ENCODE measurements around the gene DCST2.

DCST2 gene

DNA sequence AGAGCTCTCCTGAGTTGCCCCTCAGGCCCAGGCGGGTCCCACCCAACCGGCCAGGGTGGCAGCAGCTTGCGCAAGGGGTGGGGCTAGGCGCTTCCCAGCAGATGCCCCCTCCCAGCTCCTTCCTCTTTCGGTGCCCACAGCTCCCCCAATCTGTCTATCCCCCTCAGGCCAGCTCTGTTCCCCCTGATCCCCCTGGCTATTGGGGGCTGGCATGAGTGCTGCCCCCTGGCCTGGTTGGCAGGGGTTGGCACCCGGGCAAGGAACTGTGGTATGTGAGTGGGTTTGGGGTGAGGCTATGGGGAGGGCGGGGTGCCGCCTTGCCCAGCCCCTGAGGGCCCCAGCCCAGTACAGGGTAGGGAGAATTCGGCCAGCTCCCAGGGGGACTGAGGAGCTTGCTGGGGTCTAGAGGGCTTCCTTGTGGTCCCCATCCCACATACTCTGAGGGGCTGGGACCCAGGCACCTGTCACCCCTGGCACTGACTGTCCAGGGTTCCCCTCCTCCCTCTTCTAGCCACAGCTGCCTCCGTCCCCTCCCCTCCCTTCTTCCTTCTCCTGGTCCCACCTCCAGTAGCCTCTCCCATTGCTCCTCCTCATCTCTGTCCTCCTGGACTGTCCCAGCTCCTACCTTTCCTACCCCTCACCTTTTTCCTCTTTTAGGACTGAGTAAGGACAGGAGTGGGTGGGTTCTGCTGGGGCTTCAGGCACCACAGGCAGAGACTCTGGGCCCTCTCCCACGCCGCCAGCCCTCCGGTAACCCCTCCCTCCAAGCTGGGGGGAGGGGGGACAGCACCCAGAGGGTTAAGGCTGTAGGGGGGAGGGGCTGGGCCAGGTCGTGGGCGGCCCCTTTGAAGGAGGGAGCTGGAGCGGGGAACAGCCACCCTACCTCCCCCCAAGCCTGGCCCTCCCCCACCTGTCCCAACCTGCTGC is 25.3 kb downstream of the DCST2 start:
- DNase-seq: no peak

DNA sequence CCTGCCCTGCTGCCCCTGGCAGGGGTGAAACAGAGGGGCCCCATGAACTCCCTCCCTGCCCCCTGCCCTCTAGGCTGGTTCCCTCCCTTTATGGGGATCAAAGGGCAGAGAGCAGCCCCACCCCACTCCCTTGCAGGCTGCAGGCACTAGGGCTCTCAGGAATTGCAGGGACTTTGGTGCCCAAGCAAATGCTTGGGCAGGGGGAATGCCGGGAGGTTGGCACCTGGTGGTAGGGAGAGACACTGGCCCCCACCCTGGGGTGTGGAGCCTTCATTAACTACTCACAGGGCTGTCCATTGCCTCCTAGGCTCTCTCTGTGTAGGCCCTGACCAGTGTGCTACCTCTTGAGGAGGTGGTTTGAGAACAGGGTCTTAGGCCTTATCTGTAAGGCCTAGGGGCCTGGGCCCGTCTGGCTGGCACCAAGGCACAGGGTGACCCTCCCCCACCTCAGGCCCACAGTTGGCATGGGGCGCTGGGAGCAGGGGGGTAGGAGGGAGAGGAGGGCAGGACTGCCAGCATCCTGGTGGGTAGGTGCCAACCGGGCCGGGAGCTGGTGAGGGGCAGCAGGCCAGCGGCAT is 26.2 kb downstream of the DCST2 start:
- DNase-seq: no peak

DNA sequence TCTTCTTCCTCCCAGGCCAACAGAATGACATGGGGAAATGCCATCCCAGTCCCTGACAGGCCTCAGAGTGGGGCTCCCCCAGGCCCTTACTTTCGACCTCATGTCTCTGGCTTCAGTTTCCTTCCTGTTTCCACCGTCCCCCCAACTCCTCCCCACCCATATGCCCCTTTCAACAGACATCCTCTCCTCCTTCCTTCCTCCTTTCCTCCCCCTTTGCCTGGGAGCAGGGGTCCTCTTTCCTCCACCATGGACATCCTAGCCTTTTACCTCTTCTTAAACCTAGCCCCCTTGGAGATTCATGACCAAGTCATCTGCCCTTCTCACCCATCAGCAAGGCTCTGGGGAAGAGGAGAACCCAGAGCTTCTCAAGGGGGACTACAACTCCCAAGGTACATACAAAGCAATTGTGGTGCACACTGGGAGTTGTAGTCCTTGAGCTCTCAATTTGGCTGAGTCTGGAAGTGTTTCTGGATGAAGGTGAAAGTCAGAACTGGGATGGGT is 26.9 kb downstream of the DCST2 start:
- DNase-seq: peak; percentile 53

DNA sequence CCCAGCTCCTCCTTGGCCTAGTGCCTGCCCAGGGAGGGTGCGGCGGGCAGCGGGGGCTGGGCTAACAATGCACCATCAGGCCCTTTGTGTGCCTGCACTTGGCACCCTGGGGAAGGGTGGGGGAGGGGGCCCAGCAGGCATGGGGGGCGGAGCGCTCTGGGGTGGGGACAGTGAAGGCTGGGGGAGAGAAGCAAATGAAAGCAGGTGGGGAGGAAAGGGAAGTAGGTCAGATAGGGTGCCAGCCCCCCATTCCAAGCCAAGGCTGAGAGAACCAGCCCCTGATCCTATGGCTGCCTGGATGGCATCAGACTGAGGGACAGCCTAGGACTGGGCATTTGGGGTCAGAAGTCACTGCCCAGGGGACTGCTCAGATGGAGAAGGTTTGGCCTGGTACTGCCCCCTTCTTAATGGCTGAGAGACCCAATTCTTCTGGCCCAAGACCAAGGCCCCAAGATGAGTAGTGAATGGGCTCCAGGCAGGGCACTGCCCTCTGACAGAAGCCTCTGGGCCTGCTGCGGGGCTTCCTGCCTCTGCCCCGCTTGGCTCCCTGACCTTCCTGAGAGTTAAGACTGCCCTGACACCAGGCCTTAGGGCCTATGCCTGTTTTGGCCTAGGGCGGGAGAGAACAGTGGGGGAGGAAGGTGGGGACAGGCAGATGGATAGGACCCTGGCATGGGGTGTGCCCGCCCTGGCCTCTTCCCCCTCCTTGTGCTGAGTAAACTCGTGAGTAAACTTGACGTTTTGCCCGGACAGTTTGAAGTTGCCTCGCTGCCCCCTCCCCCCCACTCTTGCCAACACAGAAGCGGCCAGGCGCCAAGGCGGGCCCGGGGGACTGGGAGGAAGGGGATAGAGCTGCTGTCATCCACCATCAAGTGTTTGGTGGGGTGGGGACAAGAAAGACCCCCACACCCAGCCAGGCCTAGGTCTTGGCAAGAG is 28.2 kb downstream of the DCST2 start:
- no peak for DNase-seq

DNA sequence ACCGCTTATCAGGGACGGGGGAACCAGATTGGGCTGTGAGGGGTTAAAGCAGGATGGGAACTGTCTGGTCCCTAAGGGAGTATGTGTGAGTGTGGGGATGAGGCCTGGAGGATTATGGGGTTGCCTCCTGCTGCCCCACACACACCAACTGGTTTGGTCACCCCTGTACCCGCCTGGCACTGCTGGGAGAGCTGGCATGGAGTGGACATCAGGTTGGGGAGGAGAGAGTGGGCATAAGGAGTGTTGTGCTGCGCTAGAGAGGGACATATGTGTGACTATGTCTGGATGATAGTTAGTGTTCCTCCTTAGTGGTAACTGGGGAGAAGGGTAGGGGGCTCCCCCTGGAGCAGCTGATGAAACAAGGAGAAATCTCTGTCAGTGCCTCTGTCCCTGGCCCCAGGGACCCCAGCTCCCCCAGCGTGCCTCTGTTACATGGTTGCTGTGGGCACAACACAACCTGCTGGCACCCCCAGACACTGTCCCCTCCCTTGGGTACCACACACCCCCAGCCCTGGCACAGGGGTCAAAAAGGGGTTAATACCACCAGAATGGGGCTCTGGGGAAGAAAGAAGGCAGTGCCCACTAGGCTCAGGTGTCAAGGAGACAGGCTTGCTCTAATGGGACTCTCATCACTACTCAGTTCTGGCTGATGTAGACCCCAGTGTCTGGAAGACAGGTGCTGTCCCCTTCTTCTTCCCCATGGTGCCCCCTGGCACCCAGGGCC is 29.1 kb downstream of the DCST2 start:
- no peak for DNase-seq

DNA sequence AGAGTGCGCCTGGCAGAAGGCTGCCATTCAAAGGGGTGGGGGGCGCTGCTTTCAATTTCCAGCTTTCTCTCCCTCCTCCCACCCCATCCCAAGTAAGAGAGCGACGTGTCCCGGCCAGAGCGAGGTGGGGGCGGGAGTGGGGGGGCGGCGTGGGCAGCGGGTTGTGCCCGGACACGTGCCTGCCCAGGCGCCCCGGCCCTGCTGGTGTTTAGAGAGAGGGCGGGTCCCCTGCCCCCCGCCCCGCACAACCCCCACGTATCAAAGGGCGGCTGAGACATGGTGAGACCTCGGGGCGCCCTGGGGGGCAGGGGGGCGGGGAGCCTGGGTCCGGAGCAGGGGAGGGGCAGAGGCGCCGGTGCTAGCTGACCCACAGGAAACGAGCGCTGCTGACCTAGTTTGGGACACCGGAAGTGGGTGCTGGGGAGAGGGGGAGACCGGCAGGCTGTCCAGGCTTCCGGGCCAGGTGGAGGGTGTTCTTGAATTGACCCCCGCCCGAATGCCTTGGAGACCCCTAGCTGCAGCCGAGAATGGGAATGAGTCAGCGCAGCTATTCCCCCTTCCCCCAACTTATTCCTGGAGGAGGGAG is 29.7 kb downstream of the DCST2 start:
- no peak for DNase-seq

DNA sequence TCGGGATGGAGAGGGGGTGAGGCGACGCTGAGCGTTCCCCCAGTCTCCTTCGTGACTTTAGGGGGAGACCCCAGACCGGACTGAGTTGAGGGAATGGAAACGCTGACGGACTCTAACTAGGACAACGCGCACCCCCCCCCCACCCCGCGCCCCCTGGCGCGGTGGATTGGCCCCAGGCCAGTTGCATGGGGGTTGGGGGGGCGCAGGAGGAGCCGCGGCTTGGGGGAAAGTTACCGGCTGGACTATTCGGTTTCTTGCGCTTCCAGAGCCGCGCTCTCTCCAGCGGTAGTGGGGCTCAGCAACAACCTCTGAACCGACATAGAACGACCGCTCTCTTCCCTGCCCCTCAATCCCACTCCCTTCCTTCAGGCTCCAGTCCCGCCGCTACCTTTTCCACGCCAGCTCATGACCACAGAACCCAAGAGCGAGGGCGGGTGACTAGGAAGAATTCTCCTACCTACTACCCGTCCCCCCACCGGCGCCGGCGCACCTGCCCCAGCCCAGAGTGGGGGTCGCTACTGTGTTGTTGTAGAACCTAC is 30.3 kb downstream of the DCST2 start:
- no peak for DNase-seq

DNA sequence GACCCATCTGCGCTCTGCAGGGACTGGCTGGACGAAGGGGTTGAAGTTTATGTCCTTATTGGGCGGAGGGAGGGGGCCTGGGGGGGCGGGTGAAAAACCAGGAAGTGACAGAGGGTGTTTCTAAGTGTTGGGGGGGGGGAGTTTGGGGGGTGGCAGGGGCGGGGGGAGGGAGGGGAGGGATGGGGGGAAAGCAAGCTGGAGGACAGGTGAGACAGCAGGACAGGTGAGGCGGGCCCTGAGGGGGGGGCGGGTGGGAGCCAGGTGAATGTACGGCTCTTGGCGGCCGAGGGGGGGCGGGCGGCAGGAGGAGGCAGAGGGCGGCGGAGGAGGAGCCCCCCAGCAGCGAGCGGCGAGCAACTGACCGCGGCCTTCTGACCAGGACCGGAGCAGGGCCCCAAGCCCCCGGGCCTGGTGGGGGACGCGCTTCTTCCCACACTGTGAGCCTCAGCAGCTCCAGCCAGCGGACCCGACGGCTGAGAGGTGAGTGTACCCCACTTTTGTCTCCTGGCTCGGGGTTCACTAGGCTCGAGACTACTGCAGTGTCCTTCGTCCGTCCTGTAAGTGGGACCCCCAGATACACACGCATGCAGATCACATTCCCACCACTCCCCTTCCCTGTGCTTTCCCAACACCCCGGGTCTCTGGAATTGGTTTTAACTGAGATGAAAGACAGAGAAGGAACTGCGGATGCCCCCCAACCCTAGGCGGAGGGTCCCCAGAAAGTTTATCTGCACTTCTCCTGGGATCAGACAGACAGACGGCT is 30.9 kb downstream of the DCST2 start, which contains the start of gene ZBTB7B:
Gene ZBTB7B (plus strand): TSS at position 339 of the 763 bp plus-strand sequence. CDS start 11,859 bp downstream, outside the sequence.
- no peak for DNase-seq

DNA sequence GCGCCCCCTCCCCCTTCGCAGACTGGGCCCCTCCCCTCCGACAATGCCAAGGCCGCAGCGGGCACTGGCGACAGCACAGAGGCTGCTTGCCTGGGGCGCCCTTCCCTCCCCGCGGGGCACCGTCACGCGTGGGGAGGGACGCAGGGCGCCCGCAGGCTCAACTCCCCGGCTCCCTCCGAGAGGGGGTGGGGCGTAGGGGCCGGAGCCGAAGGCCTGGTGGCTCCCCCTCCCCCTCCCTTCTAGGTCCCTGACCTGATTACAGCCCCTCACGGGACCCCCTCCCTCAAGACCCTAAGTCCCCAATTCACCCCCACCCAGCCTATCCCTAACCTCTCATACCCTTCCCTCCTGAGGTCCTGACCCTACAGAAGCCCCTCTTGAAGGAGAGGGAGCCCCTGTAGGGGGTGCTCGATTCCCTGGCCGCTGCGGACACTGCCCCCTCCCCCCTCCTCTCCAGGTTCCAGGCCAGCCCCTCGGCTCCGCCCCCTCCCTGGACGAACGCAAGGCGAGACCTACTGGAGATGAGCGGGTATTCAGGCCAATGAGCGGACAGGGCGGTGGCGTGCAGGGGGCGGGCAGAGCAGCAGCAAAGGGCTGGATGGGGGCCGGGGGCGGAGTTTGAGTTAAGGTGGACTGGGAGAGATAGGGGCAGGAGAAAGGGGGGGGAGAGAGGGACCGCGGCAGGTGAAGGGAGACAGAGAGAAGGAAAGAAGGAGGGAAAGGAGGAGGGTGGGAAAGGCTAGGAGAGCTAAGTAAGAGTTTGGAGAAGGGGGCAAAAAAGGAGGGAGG is 31.7 kb downstream of the DCST2 start:
- DNase-seq: peak; percentile 97

DNA sequence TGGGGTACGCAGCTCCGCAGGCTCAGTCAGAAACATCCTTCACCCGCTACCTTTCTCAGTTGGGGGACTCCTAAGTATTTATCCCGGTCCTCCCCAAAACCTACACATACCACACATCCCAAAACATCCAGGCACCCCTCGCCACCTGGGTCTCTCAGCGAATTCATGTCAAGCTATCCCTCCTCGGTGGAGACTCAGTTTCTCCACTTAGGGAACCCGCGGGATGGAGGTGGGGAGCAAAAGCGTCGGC is 32.2 kb downstream of the DCST2 start:
- no peak for DNase-seq

DNA sequence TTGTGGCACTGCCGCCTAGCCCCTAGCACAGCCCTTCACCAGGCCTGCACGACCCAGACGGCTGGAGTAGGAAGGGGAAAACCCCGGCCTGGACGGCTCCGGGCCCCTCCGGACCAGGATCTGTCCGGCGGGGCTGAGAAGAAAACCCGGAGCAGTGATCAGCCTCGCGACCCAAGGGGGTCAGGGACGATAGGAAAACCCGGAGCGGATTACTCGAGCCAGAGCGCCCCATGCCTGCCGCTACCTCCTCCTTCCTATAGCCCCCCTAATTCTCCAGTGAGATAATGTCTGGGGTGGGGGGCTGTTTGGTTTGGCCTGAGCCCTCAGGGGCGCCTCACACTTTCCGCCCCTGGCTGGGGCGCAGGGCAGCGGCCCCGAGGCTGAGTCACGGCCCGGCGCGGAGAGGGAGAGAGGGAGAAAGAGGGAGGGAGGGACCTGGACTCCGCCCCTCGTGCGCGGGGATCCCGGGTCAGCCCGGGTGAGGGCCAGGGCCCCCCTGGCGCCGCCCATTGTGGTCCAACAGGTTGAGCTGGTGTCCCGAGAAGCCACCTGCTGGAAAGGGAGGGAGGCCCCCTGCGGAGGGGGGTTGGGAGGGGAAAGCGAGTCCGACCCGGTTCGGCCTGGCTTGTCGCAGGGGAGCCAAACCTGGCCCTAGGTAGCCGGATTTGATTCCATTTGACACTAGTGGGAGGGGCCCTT is 32.7 kb downstream of the DCST2 start:
- peak; percentile 85 for DNase-seq

DNA sequence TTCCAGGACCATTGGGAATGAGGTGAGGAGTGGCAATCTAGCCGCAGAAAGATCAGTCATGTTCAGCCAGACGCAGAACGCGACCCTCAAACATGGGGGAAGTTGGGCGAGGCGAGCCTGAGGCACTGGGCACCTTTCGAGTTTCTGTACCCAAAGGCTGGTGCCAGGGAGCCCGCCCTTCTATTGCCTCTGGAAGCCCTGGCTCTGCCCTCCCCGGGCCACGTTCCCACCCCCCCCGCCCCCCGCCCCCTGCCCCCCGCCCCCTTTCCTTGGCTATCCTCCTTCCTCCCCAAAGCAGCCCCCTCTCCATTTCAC is 33.2 kb downstream of the DCST2 start:
- DNase-seq: no peak

DNA sequence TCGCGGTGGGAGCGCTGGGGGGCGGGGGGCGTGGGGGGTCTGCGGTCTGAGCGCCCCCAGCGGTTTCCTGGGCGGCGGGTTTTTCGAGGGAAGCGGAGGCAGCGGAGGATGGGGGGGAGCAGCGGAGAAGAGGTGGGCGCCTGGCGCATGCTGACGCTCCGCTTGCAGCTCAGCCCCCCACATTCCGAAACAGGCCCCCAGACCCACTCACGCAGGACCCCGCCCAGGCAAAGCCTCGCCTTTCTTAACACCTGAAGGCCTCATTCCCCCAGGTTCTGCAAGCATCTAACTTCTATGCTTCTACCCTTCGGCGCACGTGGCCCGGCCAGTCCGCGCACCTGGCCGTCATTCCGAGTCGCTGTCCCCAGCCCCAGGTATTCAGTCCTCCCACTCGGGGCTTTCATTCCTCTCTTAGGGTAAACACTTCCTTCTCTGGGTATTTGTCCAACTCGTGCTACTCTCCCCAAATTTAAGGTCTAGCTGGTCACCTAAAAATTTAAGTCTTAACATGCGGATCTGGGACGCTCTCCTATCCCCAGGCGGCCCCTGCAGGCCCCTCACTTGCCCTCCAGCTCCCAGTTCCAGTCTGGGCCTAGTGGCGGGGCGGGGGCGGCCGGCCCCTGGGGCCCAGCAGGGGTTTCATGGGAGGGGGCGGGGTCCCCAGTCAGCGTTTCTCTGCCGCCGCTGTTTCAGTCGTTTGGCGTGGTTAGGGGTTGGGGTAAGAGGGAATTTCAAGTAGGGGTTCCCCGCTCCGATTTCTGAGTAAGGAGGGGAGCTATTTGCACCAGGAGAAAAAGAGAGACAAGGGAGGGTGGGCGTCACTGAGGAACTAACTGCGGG is 33.8 kb downstream of the DCST2 start:
- DNase-seq: peak; percentile 50

DNA sequence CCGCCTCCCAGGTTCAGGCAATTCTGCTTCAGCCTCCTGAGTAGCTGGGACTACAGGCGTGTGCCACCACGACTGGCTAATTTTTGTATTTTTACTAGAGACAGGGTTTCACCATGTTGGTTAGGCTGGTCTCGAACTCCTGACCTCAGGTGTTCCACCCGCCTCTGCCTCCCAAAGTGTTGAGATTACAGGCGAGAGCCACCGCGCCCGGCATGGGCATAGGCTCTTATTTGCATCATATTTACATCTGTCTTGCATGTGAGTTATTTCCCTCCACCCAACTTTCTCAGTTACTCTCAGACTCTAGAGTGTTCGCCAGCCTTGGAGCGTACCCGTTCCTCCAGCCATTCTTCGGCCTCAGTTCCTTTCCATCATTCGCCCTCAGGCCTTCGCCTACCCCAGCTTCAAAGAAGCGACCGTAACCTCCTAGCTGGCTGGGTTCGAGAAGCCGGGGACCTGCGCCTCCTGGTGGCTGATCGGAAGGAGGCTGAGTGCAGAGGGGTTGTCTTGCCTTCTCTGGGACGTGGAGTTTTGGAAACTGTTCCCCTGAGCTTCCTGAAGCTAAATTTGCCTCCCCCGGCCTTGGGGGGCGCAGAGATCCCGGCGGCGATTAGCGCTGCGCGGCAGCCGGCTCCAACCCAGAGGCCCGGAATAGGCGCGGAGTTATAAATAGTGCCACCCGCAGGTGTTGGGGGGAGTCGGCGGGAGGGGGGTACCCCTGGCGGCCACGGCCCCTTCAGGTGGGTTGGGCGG is 34.6 kb downstream of the DCST2 start:
- peak; percentile 77 for DNase-seq

DNA sequence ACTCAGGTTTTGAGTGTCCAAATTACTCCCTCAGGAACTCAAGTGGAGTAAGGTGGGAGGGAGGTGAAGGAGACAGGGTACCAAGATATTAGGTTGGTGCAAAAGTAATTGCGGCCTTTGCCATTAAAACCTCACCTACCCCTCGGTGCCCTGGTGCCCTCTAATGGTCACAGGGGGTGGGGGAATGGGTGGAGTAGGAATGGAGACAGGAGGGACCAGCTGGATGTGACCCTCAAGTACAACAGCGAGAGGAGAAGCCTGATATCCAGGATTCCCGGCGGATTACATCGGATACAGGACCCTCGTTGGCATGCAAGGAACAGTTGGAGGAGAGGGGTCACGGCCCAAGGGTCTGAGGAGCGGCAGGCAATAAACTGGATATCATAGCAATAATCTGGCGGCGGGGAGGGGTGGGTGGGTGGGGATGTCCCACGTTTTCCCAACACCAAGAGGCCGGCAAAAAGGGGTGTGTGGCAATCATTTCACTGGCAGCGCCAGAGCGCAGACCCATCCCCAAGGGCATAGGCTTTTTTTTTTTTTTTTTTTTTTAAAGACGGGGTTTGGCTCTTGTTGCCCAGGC is 35.3 kb downstream of the DCST2 start:
- no peak for DNase-seq

DNA sequence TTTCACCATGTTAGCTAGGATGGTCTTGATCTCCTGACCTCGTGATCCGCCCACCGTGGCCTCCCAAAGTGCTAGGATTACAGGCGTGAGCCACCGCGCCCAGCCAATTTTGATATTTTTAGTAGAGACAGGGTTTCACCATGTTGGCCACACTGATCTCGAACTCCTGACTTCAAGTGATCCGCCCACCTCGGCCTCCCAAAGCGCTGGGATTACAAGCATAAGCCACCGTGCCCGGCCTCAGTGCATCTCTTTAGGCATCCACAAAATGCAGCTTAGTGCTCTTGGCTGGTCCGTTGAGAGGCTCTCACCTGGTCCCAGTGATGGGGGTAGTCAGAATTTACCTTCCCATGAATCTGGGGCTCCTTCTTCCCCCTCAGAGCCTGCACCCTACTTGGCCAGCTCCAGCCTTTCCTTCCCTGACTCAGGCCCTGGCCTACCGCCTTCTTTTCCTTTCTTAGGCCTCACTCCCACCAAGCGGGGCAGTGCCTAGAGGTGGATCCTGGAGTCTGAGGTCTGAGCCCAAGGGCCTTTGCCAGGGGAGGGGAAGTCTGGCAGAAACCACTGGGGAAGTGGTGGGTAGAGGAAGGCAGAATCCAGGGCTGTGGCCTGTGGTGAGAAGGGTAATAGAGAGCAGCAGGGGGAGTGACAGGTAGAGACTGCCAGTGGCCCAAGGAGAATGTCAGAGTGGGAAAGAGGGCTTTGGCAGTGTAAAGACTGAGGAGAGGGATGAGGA is 36.4 kb downstream of the DCST2 start:
- DNase-seq: peak; percentile 86
